Muscle layer of duodenum (tissue), 2 donors: ENCODE data around the gene FAF2.

Source experiments
- H3K27ac ChIP-seq: one replicate; pipeline ENCODE4 v1.7.0; 2013; ENCODE audit warnings: mild to moderate bottlenecking, low read length
- H3K27me3 ChIP-seq: one replicate; pipeline ENCODE4 v1.7.0; 2013; ENCODE audit warnings: low read depth, mild to moderate bottlenecking, control low read depth, low read length
- H3K36me3 ChIP-seq, 2 donors: one replicate each; pipeline ENCODE4 v1.7.0; 2013; ENCODE audit warnings: low read length in 2 of 2, control low read depth in 1 of 2, mild to moderate bottlenecking in 1 of 2; ENCODE audit not compliant: insufficient read depth in 2 of 2, control insufficient read depth in 1 of 2
- H3K4me1 ChIP-seq, 2 donors: one replicate each; pipeline ENCODE4 v1.7.0; 2013; ENCODE audit warnings: low read length in 2 of 2, mild to moderate bottlenecking in 2 of 2, control low read depth in 1 of 2, moderate library complexity in 1 of 2; ENCODE audit not compliant: insufficient read depth in 2 of 2, control insufficient read depth in 1 of 2
- H3K4me3 ChIP-seq, 2 donors: one replicate each; pipeline ENCODE4 v1.7.0; 2013; ENCODE audit warnings: low read length in 2 of 2, low read depth in 1 of 2, mild to moderate bottlenecking in 1 of 2
- H3K9me3 ChIP-seq, 2 donors: one replicate each; pipeline ENCODE4 v1.7.0; 2013; ENCODE audit warnings: low read length in 2 of 2, control low read depth in 1 of 2, mild to moderate bottlenecking in 1 of 2; ENCODE audit not compliant: control insufficient read depth in 1 of 2
- donor health status: healthy.

Gene FAF2

DNA sequence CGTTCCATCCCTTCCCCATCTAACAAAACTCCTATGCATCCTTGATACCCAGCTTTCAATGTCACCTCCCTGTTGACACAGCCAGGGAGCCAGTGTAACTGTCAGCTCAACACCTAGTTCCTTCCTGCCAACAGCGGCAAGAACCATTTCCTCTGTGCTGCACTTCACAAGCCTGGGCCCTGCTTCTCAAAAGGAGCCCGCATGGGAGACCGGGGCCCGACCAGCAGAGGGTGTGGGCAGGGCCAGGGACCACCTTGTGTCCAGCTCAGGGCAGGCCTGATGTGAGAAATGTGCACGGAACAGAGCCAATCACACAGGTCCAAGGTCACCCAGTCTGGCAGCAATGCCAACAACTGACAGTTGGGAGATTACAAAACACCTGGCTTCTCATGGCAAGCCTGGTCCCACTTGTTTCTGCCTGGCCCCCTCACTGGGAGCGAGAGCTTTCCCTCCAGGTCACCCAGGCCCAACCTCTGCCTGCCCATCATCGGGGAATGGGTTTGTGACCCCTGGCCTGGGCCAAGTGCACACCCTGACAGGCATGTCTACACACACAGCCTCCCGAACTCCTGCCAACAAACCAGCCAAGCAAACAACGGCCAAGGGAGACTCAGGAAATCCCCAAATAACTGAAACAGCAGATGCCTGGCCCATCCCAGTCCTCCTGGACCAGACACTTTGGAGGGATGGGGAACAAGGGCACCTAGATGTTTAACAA is 85.9 kb downstream of the FAF2 start:
- Histone ChIP-seq H3K27me3 (no peaks in the 10 kb centered on the region), H3K27ac (peak overlapping the region; percentile 75), H3K36me3 (peaks cover 7 to 21% of the 10 kb centered on the region in 2 donors), H3K4me1 (peaks cover 36 to 64% of the 10 kb centered on the region in 2 donors), H3K9me3 (no peaks in the 10 kb centered on the region), H3K4me3 (peak overlapping the region; percentile 39 to 96)

DNA sequence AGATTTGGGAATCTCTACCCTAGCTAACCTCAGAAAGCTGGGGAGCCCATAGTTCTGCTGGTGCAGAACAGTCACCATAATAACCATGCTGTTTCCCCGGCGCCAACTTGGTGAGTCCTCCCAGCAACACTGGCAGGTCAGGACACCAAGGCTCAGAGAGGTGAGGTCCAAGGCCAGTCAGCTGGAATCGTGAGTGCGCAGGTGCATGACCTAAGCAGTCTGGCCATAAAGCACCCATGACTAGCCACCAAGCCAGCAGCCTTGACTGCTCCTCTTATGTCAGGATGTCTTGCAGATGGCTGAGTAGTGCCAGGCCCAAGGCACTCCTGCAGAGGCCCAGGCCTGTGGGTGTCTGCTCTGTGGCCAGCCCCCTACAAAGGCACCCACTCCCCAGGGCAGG is 86.5 kb downstream of the FAF2 start:
- Histone ChIP-seq H3K27ac (peak overlapping the region; percentile 75), H3K36me3 (peaks cover 2 to 15% of the 10 kb centered on the region in 2 donors), H3K4me3 (peak overlapping the region; percentile 90 to 96), H3K27me3 (no peaks in the 10 kb centered on the region), H3K9me3 (no peaks in the 10 kb centered on the region), H3K4me1 (peaks cover 36 to 63% of the 10 kb centered on the region in 2 donors)

DNA sequence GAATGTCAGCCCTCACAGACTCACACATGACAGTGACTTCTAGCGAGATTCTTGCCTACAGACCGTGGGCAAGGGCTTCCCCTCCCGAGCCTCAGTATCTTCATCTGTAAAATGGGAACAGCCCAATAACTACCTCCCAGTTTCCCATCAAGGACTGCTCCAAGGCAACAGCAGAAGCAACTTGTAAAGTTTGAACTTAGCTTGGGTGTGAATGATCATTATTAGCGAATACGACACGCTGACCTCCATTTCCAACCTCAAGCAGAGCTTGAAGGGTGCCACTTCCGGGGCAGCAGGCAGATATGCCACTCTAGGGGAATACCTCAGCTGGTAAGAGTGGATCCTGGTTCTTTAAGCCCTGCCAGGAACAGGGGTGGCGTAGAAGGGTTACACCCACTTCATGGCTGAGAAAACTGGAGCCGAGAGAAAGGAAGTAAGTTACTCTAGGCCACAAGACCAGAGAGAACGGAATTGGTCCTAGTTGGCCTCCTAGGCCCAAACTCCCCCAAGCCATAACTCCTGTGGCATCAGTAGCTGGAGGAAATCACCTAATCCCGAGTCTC is 87.0 kb downstream of the FAF2 start:
- Histone ChIP-seq H3K36me3 (peaks cover 0 to 12% of the 10 kb centered on the region in 2 donors), H3K4me1 (peaks cover 36 to 62% of the 10 kb centered on the region in 2 donors), H3K9me3 (no peaks in the 10 kb centered on the region), H3K4me3 (peak overlapping the region; percentile 90 to 96), H3K27ac (peak overlapping the region; percentile 75), H3K27me3 (no peaks in the 10 kb centered on the region)

DNA sequence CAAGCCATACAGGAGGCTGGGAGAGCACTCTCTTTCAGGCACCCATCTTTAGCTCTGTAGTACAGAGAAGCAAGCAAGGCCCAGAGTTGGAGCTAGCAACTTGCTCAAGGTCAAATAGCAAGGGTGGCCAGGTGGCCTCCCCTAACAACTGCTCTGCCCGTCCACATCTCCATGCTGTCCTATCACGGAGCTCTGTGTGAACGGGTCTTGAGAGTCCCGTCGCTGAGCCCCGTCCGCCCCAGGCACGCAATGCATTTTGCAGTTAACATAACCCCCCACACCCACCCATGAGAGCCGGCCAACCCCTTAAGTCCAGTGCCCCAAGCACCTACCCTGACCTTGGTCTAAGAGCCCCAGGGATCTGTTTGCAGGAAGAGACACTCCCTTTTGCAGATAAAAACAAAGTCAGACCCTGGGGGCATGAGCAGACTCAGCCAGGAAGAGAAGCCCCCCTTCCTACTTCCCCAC is 87.5 kb downstream of the FAF2 start:
- Histone ChIP-seq H3K27ac (peak overlapping the region; percentile 75), H3K4me1 (peaks cover 36 to 62% of the 10 kb centered on the region in 2 donors), H3K36me3 (peaks cover 0 to 12% of the 10 kb centered on the region in 2 donors), H3K27me3 (no peaks in the 10 kb centered on the region), H3K9me3 (no peaks in the 10 kb centered on the region), H3K4me3 (peak overlapping the region; percentile 90 to 96)

GRCh38 chr5:176536132-176536901 is 88.1 kb downstream of the FAF2 start:
- H3K9me3 ChIP-seq = no peaks in the 10 kb centered on the region
- peaks cover 36 to 59% of the 10 kb centered on the region in 2 donors for H3K4me1 ChIP-seq
- H3K4me3 ChIP-seq = peak overlapping the region; percentile 90 to 96
- no peaks in the 10 kb centered on the region for H3K27me3 ChIP-seq
- peaks cover 0 to 7% of the 10 kb centered on the region in 2 donors for H3K36me3 ChIP-seq
- H3K27ac ChIP-seq = peak overlapping the region; percentile 75

- Histone ChIP-seq H3K4me1 (peaks cover 41 to 57% of the 10 kb centered on the region in 2 donors), H3K27me3 (no peaks in the 10 kb centered on the region), H3K9me3 (no peaks in the 10 kb centered on the region), H3K36me3 (peaks cover 0 to 2% of the 10 kb centered on the region in 2 donors), H3K4me3 (peak within 1 kb of the TSS; percentile 90 to 96), H3K27ac (peak within 1 kb of the TSS; percentile 99)
These were observed 88.8 kb downstream of the FAF2 start, which contains the start of gene RNF44 for GRCh38 chr5:176536902-176537553. Gene RNF44, minus strand, starts transcription at chr5:176537402. Its CDS starts 4,930 bp downstream, at chr5:176532472.

DNA sequence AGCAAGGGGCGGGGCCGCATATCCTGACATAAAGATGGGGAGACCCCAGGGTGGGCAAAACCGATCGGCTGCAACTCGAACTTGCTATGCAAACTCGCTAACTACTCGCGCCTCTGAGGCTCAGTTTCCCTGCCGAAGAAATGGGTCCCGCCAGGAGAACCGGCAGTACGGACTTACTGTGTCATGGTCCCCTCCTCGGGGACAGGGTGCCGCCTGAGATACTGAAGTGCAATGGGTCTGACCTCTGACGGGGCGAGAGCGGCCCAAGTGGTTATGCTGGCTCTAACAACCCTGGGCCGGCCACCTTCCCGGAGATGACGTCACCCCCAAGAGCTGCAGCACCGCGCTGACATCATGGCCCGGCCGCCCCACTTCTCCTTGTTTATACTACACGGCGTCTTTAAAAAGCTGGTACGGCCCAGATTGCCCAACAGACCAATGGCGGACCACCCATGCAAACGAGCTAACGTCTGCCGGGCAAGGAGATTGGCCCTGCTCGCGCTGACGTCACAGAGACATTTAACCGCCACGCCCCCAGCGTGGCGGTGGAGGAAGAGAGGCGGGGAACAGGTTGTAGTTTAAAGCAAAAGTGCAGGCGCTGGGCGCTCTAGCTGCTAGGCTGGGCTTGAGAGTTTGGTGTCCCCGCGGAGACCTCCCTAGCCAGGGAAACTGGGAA is 89.5 kb downstream of the FAF2 start:
- peak overlapping the region; percentile 90 to 96 for H3K4me3 ChIP-seq
- no peaks in the 10 kb centered on the region for H3K27me3 ChIP-seq
- H3K36me3 ChIP-seq = no peaks in the 10 kb centered on the region
- H3K27ac ChIP-seq = peak overlapping the region; percentile 99
- peaks cover 44 to 54% of the 10 kb centered on the region in 2 donors for H3K4me1 ChIP-seq
- no peaks in the 10 kb centered on the region for H3K9me3 ChIP-seq

- H3K36me3 ChIP-seq = no peaks in the 10 kb centered on the region
- H3K27me3 ChIP-seq = no peaks in the 10 kb centered on the region
- no peaks in the 10 kb centered on the region for H3K9me3 ChIP-seq
- H3K4me3 ChIP-seq = peak overlapping the region; percentile 90 to 96
- peaks cover 36 to 46% of the 10 kb centered on the region in 2 donors for H3K4me1 ChIP-seq
- H3K27ac ChIP-seq = peak overlapping the region; percentile 99
These were observed 90.2 kb downstream of the FAF2 start for GRCh38 chr5:176538230-176538988.

GRCh38 chr5:176538989-176539384 is 90.8 kb downstream of the FAF2 start:
- H3K4me3 ChIP-seq = no peak overlapping the region
- peaks cover 31 to 43% of the 10 kb centered on the region in 2 donors for H3K4me1 ChIP-seq
- H3K36me3 ChIP-seq = no peaks in the 10 kb centered on the region

GRCh38 chr5:176540476-176540899 is 92.3 kb downstream of the FAF2 start:
- H3K4me1 ChIP-seq = peaks cover 16 to 34% of the 10 kb centered on the region in 2 donors
- no peaks in the 10 kb centered on the region for H3K36me3 ChIP-seq
- no peak overlapping the region for H3K27ac ChIP-seq
- no peaks in the 10 kb centered on the region for H3K27me3 ChIP-seq
- H3K4me3 ChIP-seq = no peak overlapping the region
- no peaks in the 10 kb centered on the region for H3K9me3 ChIP-seq

More at GRCh38 chr5:176538989-176539384, 90.8 kb downstream of the FAF2 start:
- no peaks in the 10 kb centered on the region for H3K9me3 ChIP-seq
- H3K27me3 ChIP-seq = no peaks in the 10 kb centered on the region
- no peak overlapping the region for H3K27ac ChIP-seq
